ENCODE measurements around the gene MAPK7. TPM values are rescaled to one million over a fixed set of nuclear protein-coding genes. Genes with fewer than 3 reads are reported as not detected.

Gene MAPK7
- 38.3 and 43.1 TPM in 2 replicates for total RNA-seq (2014; rRNA removed; shearing (Covaris generic))

- Histone ChIP-seq H3K4me1 (peaks cover 13% of the 10 kb centered on the region), H3K27me3 (no peaks in the 10 kb centered on the region), H3K27ac (peak within 1 kb of the TSS; percentile 75), H3K9me3 (replicated peaks) (no peaks in the 10 kb centered on the region), H3K4me3 (peak within 1 kb of the TSS; percentile 63), H3K36me3 (peaks cover 38% of the 10 kb centered on the region)
- no peak for DNase-seq
Measured at GRCh38 chr17:19378416-19379360, at the start of gene MAPK7. Gene MAPK7, plus strand, starts transcription at chr17:19378498. Its CDS starts 403 bp downstream, at chr17:19378901.

DNA sequence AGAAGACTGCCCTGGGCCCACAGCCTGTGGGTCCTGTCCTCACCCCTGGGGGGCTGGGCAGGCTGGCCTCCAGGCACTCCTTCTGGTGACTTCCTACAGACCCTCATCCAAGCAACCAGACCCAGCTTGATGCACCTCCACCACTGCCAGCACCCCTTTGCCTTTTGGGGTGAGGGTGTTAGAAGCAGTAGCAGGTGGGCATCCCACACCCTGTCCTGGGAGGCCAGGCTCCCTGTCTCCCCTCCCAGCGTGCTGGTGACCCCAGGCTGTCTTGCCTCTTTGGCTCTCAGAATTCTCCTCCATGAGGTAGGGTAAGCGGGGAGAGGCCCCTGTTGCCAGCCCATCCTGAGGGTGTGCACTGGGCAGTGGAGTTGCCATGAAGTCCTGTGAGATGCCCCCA lies 49.2 kb upstream of the MAPK7 start:
- no peak for DNase-seq
- H3K27ac ChIP-seq: no peak overlapping the region
- H3K4me3 ChIP-seq: no peak overlapping the region
- peaks cover 18% of the 10 kb centered on the region for H3K4me1 ChIP-seq
- H3K36me3 ChIP-seq: peaks cover 13% of the 10 kb centered on the region
- H3K9me3 ChIP-seq (replicated peaks): peaks cover 20% of the 10 kb centered on the region
- H3K27me3 ChIP-seq: no peaks in the 10 kb centered on the region

- H3K9me3 ChIP-seq (replicated peaks): peaks cover 14% of the 10 kb centered on the region
- no peaks in the 10 kb centered on the region for H3K27me3 ChIP-seq
- peaks cover 7% of the 10 kb centered on the region for H3K36me3 ChIP-seq
- peaks cover 18% of the 10 kb centered on the region for H3K4me1 ChIP-seq
- DNase-seq: no peak
- H3K4me3 ChIP-seq: no peak overlapping the region
- no peak overlapping the region for H3K27ac ChIP-seq
Measured at GRCh38 chr17:19329839-19330238, 48.5 kb upstream of the MAPK7 start.

DNA sequence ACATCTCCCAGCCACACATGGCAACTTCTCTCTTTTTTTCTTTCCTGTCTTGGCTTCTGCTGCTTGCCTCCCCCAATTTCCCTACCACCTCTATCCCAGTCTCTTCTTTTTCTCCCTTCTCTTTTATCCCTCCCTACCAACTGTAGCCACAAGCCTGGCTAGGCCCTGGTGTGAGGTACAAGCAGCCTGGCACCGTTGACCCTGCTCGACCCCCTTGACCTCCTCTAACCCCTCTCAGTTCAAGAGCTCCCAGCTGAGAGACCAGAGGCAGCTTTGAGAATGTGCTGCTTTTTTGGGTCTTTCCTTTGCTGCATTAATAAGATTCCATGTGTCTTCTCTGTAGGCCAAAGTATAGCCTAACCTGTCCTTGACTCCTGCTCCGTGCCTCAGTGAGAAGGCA lies 48.0 kb upstream of the MAPK7 start:
- Histone ChIP-seq H3K4me3 (no peak overlapping the region), H3K27ac (no peak overlapping the region), H3K36me3 (peaks cover 2% of the 10 kb centered on the region; the same call in 1 of the 2 replicates), H3K27me3 (no peaks in the 10 kb centered on the region), H3K4me1 (peaks cover 18% of the 10 kb centered on the region), H3K9me3 (replicated peaks) (peaks cover 10% of the 10 kb centered on the region)
- no peak for DNase-seq

DNA sequence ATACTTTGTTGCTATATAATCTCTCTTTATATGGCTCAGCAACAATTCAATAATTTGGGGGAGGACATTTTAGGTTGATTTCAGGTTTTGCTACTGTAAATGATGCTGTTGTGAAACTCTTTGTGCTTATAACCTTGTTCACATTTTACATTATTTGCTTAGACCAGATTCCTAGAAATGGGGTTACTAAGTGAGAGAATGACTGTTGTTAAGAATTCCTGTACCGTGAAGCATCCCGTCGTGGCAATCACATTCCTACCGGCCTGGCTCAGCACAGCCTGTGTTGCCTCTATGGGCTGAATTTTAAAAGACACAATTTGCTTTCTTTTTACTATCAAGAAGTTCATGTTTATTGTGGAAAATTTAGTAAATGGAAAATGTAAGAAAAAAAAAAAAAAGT lies 47.2 kb upstream of the MAPK7 start:
- 0 out of 2 replicates have a peak, but pooled peaks cover 1% of the 10 kb centered on the region for H3K9me3 ChIP-seq (replicated peaks)
- H3K36me3 ChIP-seq: no peaks in the 10 kb centered on the region
- no peaks in the 10 kb centered on the region for H3K27me3 ChIP-seq
- no peak for DNase-seq
- no peak overlapping the region for H3K4me3 ChIP-seq
- peaks cover 18% of the 10 kb centered on the region for H3K4me1 ChIP-seq
- H3K27ac ChIP-seq: no peak overlapping the region

- no peak overlapping the region for H3K4me3 ChIP-seq
- no peak for DNase-seq
- no peaks in the 10 kb centered on the region for H3K36me3 ChIP-seq
- no peaks in the 10 kb centered on the region for H3K27me3 ChIP-seq
- H3K4me1 ChIP-seq: peaks cover 18% of the 10 kb centered on the region
- no peak overlapping the region for H3K27ac ChIP-seq
- H3K9me3 ChIP-seq (replicated peaks): no peaks in the 10 kb centered on the region
Measured at GRCh38 chr17:19331543-19332245, 46.6 kb upstream of the MAPK7 start.

DNA sequence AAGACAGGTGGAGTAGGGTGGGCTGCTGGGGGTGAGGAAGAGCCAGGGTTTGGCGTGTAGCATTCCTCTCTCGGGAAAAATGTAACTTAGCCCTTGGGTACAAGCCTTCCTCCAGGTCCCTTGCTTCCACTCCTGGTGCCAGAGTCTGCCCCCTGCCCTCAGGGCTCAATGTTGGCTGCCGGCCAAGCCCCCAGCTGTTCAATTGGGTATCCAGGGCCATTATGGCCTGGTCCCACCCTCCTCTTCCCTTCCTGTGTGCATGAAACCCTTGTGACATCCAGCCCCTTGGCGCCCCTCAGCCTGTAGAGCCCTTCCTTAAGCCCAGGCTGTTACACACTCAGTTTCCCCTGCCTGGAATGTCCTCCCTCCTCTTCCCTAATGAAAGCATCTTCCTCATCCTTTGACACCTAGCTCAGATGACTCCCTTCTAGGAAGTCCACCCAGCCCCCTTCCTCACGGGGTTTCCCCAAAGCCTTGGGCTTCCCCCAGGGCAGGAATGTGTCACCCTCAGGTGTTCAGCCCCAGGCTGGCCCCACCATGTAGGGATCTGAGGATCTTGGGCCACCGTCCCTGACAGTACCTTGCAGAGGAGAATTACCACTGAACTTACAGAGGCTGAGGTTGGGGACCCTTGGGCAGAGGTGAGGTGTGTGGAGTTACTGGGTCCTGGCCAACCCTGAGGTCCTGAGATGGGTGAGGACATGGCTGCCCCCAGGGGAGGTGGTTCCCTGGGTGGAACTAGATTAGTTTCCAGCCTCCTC lies 45.7 kb upstream of the MAPK7 start:
- Histone ChIP-seq H3K27me3 (no peaks in the 10 kb centered on the region), H3K4me3 (no peak overlapping the region), H3K27ac (no peak overlapping the region), H3K4me1 (peaks cover 15% of the 10 kb centered on the region), H3K36me3 (no peaks in the 10 kb centered on the region), H3K9me3 (replicated peaks) (no peaks in the 10 kb centered on the region)
- peak; percentile 93 to 96 for DNase-seq

GRCh38 chr17:19333132-19333440 lies 45.2 kb upstream of the MAPK7 start:
- H3K27me3 ChIP-seq: no peaks in the 10 kb centered on the region
- H3K4me3 ChIP-seq: no peak overlapping the region
- H3K27ac ChIP-seq: no peak overlapping the region
- H3K9me3 ChIP-seq (replicated peaks): no peaks in the 10 kb centered on the region
- no peak for DNase-seq
- H3K36me3 ChIP-seq: no peaks in the 10 kb centered on the region
- H3K4me1 ChIP-seq: peaks cover 15% of the 10 kb centered on the region

DNA sequence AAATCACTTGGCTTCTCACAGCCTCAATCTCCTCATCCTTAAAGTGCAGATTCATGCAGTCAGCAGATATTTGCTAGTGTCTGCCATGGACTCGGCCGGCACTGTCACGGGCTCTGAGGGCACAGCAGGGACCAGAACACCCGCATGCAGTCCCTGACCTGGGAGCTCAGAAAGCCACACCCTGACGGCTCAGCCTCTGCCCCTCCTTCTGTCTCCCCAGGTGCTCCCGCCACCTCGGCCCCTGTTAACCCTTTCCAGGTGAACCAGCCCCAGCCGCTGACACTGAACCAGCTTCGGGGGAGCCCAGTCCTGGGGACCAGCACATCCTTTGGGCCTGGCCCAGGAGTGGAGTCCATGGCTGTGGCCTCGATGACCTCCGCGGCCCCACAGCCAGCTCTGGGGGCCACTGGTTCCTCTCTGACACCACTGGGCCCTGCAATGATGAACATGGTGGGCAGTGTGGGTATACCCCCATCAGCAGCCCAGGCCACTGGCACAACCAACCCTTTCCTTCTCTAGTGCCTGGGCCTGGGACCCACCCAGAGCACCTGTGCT lies 44.5 kb upstream of the MAPK7 start:
- Histone ChIP-seq H3K4me3 (no peak overlapping the region), H3K9me3 (replicated peaks) (no peaks in the 10 kb centered on the region), H3K4me1 (peaks cover 15% of the 10 kb centered on the region), H3K27ac (no peak overlapping the region), H3K36me3 (no peaks in the 10 kb centered on the region), H3K27me3 (no peaks in the 10 kb centered on the region)
- DNase-seq: no peak

GRCh38 chr17:19334331-19334730 lies 44.0 kb upstream of the MAPK7 start:
- Histone ChIP-seq H3K9me3 (replicated peaks) (no peaks in the 10 kb centered on the region), H3K36me3 (no peaks in the 10 kb centered on the region), H3K27ac (no peak overlapping the region), H3K27me3 (no peaks in the 10 kb centered on the region), H3K4me3 (no peak overlapping the region), H3K4me1 (peaks cover 15% of the 10 kb centered on the region)
- DNase-seq: no peak

DNA sequence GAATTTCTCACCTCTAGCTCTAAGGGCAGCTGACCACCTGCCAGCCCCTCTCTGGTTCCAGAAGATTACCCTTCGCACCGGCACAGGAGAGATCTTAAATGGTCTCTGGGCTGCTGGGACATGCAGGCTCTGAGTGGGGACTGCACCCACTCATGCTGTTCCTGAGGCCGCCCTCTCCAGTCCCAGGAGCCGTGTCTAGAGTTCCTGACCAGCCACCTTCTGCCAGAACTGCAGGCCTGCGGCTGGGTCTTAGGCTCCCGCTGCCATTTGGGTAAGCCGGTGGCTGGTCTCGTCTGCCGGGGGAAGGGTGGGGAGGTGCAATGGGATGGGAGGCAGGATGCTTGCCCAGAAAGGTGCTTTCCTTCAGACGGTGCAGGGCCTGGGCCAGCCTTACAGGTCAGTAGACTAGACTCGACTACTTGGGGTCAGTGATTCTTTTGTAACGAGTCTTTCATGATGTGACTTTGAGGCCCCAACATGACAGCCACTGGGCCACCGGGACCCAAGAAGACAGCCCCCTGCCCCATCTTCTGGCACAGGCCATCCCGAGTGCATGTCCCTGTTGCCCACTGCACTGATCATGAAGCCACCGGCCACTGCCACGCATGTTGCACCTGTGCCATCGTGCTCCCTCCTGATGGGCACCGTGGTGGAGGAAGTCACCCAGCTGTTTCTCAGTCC lies 42.2 kb upstream of the MAPK7 start:
- Histone ChIP-seq H3K4me1 (peaks cover 12% of the 10 kb centered on the region), H3K27me3 (no peaks in the 10 kb centered on the region), H3K27ac (no peak overlapping the region), H3K9me3 (replicated peaks) (no peaks in the 10 kb centered on the region), H3K36me3 (no peaks in the 10 kb centered on the region), H3K4me3 (no peak overlapping the region)
- DNase-seq: no peak

DNA sequence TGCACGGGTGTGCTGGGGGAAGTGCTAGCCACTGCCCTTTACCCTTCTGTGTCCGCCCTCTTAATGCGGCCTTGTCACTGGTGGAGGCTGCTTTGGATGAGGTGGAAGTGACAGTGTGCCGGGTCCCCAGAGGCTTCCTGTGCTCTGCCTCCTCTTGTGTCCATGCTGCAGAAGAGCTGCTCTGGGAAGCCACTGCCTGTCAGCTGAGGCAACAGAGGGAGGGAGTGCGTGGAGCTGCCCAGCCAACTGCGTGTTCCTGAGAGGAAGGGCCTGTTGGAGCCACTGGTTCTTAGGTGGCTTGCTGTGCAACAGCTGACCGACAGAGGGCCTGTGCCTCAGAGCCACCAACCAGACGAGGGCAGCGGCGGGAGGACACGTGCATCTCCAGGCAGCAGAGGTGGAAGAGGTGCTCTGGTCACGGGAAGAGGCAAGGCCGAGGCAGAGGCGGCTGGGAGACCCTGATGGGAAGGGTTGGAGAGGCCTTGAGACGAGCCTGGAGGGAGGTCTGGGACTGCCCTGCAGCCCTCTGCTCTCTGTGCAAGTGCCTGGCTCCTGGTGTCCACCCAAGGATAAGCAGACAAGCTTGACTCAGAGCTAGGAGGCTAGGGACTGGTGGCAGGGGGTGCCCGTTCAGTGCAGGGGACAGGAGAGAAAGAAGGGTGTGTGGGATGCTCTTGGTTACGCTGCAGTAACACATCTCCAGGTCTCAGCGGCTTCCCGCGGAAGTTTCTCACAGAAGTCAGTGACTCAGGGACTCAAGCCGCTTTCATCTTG lies 41.2 kb upstream of the MAPK7 start:
- DNase-seq: no peak
- no peaks in the 10 kb centered on the region for H3K9me3 ChIP-seq (replicated peaks)

GRCh38 chr17:19337712-19338023 lies 40.6 kb upstream of the MAPK7 start:
- no peak overlapping the region for H3K27ac ChIP-seq
- no peak for DNase-seq
- H3K9me3 ChIP-seq (replicated peaks): no peaks in the 10 kb centered on the region
- H3K4me1 ChIP-seq: peaks cover 3% of the 10 kb centered on the region
- no peaks in the 10 kb centered on the region for H3K27me3 ChIP-seq
- no peak overlapping the region for H3K4me3 ChIP-seq
- H3K36me3 ChIP-seq: no peaks in the 10 kb centered on the region

More for the DNA sequence above, 41.2 kb upstream of the MAPK7 start:
- Histone ChIP-seq H3K27me3 (no peaks in the 10 kb centered on the region), H3K27ac (no peak overlapping the region), H3K4me1 (peaks cover 8% of the 10 kb centered on the region), H3K4me3 (no peak overlapping the region), H3K36me3 (no peaks in the 10 kb centered on the region)
